NCI-H128 (cell line): ENCODE measurements around the gene SRP19.
"Not testable (repeated sequence)": the region's sequence is repeated elsewhere in the genome, so short reads cannot be mapped to it uniquely, and the experiment has no call there.

Experiments
- DNase-seq: peaks from one replicate; lab custom pipeline; 2025; ENCODE audit not compliant: unreplicated experiment; lab: John Stamatoyannopoulos, UW

The SRP19 gene

GRCh38 chr5:112860929-112861637 is at the start of gene SRP19:
Gene SRP19, plus strand, starts transcription at chr5:112861287. Its CDS starts 90 bp downstream, at chr5:112861377.
- DNase-seq: peak; percentile 81

- no peak for DNase-seq
Measured at GRCh38 chr5:112812549-112812948, 48.5 kb upstream of the SRP19 start.

- no peak for DNase-seq
Measured at GRCh38 chr5:112820246-112820645, 40.8 kb upstream of the SRP19 start.

- DNase-seq: no peak
Measured at GRCh38 chr5:112822456-112822855, 38.6 kb upstream of the SRP19 start.

- DNase-seq: no peak
Measured at GRCh38 chr5:112823181-112823580, 37.9 kb upstream of the SRP19 start.

- no peak for DNase-seq
Measured at GRCh38 chr5:112823656-112824055, 37.4 kb upstream of the SRP19 start.

- DNase-seq: no peak
Measured at GRCh38 chr5:112824197-112824596, 36.9 kb upstream of the SRP19 start.

- DNase-seq: no peak
Measured at GRCh38 chr5:112830378-112830777, 30.7 kb upstream of the SRP19 start.

GRCh38 chr5:112833971-112834370 is 27.1 kb upstream of the SRP19 start:
- no peak for DNase-seq

- no peak for DNase-seq
Measured at GRCh38 chr5:112844489-112844888, 16.6 kb upstream of the SRP19 start.

GRCh38 chr5:112846556-112846955 is 14.5 kb upstream of the SRP19 start:
- DNase-seq: no peak

GRCh38 chr5:112847306-112847705 is 13.8 kb upstream of the SRP19 start:
- DNase-seq: no peak

GRCh38 chr5:112848116-112848811 is 12.8 kb upstream of the SRP19 start:
- DNase-seq: peak; percentile 1

GRCh38 chr5:112849912-112850311 is 11.2 kb upstream of the SRP19 start:
- DNase-seq: no peak

GRCh38 chr5:112854651-112855050 is 6.4 kb upstream of the SRP19 start:
- no peak for DNase-seq

GRCh38 chr5:112857866-112858265 is 3.2 kb upstream of the SRP19 start:
- no peak for DNase-seq

GRCh38 chr5:112860571-112860928 is 537 bp upstream of the SRP19 start:
- not testable (repeated sequence) for DNase-seq

- no peak for DNase-seq
Measured at GRCh38 chr5:112861638-112861985, 525 bp downstream of the SRP19 start.

- no peak for DNase-seq
Measured at GRCh38 chr5:112862085-112862484, 998 bp downstream of the SRP19 start.

- DNase-seq: no peak
Measured at GRCh38 chr5:112863549-112863948, 2.5 kb downstream of the SRP19 start.

GRCh38 chr5:112865128-112865527 is 4.0 kb downstream of the SRP19 start:
- no peak for DNase-seq

- DNase-seq: no peak
Measured at GRCh38 chr5:112866739-112867138, 5.7 kb downstream of the SRP19 start.

- no peak for DNase-seq
Measured at GRCh38 chr5:112867411-112867810, 6.3 kb downstream of the SRP19 start.
